Measurements from ENCODE around the gene TDP2. TPM values are rescaled to one million over a fixed set of nuclear protein-coding genes. Genes with fewer than 3 reads are reported as not detected.

TDP2 gene
- total and polyA plus RNA-seq, 9 of the 15 experiments (the other 6 are each of a cell fraction or from before 2014, with no cell fraction given): 27.7 to 60.1 (median 31.8) TPM

DNA sequence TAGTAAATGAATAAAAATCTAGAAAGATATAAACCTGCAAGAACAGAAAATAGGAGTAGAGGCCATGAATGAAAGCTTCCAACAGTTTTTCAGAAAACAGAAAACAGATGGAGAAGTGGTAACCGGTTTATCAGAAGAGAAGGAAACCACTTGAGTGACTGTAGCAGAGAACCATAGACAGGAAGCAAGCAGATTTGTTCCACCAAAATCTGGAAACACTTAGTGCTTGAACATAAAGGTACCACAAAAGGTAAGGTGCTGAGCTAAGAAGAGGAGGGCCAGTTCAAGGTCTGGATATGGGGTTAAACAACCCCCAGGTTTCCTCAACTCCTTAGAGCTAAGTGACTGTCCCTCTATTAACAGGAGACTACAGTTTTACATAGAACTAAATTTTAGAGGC lies 11.5 kb downstream of the TDP2 start:
- ChIA-PET POLR2A (interaction anchor here (1.0 to 1.8 kb wide), 2 partner anchors 11 to 53 kb away, joined by 3 to 10 read pairs; partner anchors contain the start of genes ACOT13 and TDP2), CTCF (ENCODE audit: low intra/inter-chr PET ratio) (no interaction called here)
- 78% methylated on average over 1 of the region's 1 CpG for WGBS (ENCODE audit: insufficient coverage, low coverage, missing lambda C conversion rate)
- ATAC-seq: no peak
- Histone ChIP-seq H2AFZ (ENCODE audit: low read depth, low read length) (no peak overlapping the region), H3K4me2 (ENCODE audit: insufficient read depth, low read length) (no peak overlapping the region), H3K9me3 (replicated peaks; ENCODE audit: control insufficient read depth, insufficient read depth, low read depth, low read length) (no peaks in the 10 kb centered on the region), H3K4me3 (no peak overlapping the region), H3K27me3 (ENCODE audit: control insufficient read depth in 2 of 2, insufficient read depth in 2 of 2, low read length in 2 of 2) (no peaks in the 10 kb centered on the region), H3K27ac (ENCODE audit: extremely low read depth, low read depth, low read length) (no peak overlapping the region), H3K4me1 (replicated peaks in 1 of 2; ENCODE audit: control insufficient read depth in 2 of 2, insufficient read depth in 2 of 2, low read length in 2 of 2) (peaks cover 0 to 19% of the 10 kb centered on the region in 2 experiments; a peak in 2 of 5 replicates), H3K9me1 (ENCODE audit: control insufficient read depth, insufficient read depth, low read length) (no peaks in the 10 kb centered on the region), H3K36me3 (ENCODE audit: control insufficient read depth, insufficient read depth, low read length) (peaks cover 62% of the 10 kb centered on the region), H3K79me2 (ENCODE audit: control insufficient read depth, insufficient read depth, low read length) (peaks cover 15% of the 10 kb centered on the region; the same call in 2 of the 3 replicates), H4K20me1 (replicated peaks; ENCODE audit: control insufficient read depth, insufficient read depth, low read length) (no peaks in the 10 kb centered on the region), H3K9ac (ENCODE audit: insufficient read depth in 1 of 2, low read depth in 2 of 2, low read length in 2 of 2) (no peak overlapping the region)
- DNase-seq (ENCODE audit: extremely low read depth in 1 of 4, low spot score in 3 of 4): no peak
- BruUV-seq (replicated peaks): no TSS peak
- intact Hi-C loops (cut with micrococcal nuclease): no loop called here
- in situ Hi-C loops (cut with MboI): no loop called here
- TF ChIP-seq FUS (optimal IDR thresholded peaks at IDR 0.05; ENCODE audit: low read depth, low read length) (no peak), ZNF431 (CRISPR knock-in tag; IDR thresholded peaks at IDR 0.05) (no peak), GATAD2B (IDR thresholded peaks at IDR 0.05; ENCODE audit: borderline replicate concordance) (no peak), ZNF165 (CRISPR knock-in tag; IDR thresholded peaks at IDR 0.05; ENCODE audit: borderline replicate concordance) (no peak), ZNF695 (CRISPR knock-in tag; IDR thresholded peaks at IDR 0.05) (no peak), FOSL1 (tag; conservative IDR thresholded peaks at IDR 0.05) (no peak), RBM34 (IDR thresholded peaks at IDR 0.05; ENCODE audit: borderline replicate concordance, insufficient read depth, low read length) (no peak)
- TF ChIP-seq, protein P1, sequence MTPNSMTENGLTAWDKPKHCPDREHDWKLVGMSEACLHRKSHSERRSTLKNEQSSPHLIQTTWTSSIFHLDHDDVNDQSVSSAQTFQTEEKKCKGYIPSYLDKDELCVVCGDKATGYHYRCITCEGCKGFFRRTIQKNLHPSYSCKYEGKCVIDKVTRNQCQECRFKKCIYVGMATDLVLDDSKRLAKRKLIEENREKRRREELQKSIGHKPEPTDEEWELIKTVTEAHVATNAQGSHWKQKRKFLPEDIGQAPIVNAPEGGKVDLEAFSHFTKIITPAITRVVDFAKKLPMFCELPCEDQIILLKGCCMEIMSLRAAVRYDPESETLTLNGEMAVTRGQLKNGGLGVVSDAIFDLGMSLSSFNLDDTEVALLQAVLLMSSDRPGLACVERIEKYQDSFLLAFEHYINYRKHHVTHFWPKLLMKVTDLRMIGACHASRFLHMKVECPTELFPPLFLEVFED (CRISPR knock-in tag; conservative IDR thresholded peaks at IDR 0.05): no peak
- FAIRE-seq: no peak
